GM18498 (cell line): ENCODE data around the gene CIB4.
"Not testable (repeated sequence)": the region's sequence is repeated elsewhere in the genome, so short reads cannot be mapped to it uniquely, and the experiment has no call there.

Source experiments
- ATAC-seq: cut with Tn5 transposase; IDR thresholded peaks from one replicate; pipeline ENCODE4 v1.9.1; 2021; ENCODE audit warnings: mild to moderate bottlenecking, moderate library complexity; ENCODE audit not compliant: unreplicated experiment

The CIB4 gene

GRCh38 chr2:26668041-26668440 lies 26.9 kb upstream of the CIB4 start:
- no peak for ATAC-seq

DNA sequence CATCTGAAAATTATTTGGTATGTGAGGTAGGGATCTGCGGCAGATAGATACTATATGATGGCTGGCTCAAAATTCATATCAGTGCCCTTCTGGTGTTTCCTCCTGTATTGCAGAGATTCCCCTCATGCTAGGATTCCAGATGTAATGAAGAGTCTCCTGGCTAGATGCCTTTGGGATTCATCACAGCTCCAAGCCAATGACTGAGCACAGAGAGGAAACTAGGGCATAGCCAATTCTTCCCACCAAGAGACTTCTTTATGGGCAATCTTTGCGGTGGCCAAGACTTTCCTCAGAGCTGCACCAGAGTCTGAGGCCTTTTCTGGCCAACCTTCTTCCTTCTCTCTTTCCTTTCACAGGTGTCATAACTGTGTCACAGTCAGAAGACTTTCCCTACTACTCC lies 25.5 kb upstream of the CIB4 start:
- no peak for ATAC-seq

- ATAC-seq = not testable (repeated sequence)
These were observed 24.1 kb upstream of the CIB4 start for GRCh38 chr2:26665296-26665695.

DNA sequence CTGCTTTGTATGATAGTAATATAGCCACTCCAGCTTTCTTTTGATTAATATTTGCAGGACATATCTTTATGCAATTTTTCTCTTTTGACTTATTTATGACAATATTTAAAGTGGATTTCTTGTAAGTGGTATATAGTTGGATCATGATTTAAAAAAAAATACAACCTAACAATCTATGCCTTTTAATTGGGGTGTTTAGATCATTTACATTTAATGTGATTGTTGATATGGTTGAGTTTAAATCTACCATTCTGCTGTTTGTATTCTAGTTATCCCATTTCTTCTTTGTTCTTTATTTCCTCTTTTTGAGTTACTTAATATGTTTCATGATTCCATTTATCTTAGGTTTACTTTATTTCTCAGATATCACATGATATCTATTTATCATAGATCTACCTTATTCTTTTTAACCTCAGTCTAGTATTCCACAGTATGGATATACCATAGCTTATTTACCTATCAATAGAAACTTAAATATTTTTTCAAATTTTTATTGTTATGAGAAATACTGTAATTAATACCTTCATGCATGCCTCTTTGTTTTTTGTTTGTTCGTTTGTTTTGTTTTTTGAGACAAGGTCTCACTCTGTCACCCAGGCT lies 19.3 kb upstream of the CIB4 start:
- no peak for ATAC-seq

DNA sequence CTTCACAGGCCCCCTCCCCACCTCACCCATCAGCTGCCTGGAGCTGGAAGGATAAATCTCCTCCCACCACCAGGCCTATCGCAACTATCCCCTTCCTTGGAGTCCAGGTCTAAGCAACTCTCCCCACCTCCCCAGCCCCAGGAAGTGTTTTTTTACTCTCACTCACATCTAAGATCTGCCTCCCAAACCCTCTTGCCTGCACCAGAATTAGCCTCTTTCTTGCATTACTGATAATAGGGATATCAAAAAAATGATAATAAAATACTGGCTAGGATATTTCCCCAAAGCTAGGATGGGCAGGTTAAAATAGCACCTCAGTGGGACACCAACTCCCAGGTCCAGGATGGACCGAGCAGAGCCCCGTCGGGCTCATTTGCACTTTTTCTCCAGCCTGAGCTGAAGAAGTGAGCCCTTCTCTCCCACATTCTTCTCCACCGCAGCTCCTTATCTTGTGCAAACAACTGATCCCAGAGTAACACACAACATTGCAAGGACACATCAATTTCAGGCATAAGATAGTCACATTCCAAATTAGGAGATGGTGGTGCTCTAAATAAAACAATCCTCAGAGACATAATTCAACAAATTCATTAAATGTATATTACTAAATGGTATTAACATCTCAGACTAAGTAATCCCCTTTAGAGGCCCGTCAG lies 17.7 kb upstream of the CIB4 start:
- ATAC-seq = no peak

- no peak for ATAC-seq
These were observed 16.1 kb upstream of the CIB4 start for GRCh38 chr2:26657265-26657664.

GRCh38 chr2:26655611-26656195 lies 14.5 kb upstream of the CIB4 start:
- ATAC-seq = no peak

GRCh38 chr2:26655120-26655519 lies 14.0 kb upstream of the CIB4 start:
- ATAC-seq = not testable (repeated sequence)

DNA sequence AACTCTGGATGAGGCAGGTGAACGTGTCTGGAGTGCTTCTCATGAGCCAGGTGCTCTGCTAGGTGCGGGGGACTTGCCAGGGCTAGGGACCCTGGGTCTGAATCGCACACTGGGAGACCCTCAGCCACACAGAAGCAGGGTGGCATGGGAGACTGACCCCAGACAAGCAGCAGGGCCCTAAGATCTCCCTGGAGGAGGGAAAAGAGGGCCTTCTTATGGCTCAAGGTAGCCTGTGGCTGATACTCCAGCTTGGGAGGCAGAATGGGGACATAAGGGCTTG lies 12.8 kb upstream of the CIB4 start:
- ATAC-seq = no peak

DNA sequence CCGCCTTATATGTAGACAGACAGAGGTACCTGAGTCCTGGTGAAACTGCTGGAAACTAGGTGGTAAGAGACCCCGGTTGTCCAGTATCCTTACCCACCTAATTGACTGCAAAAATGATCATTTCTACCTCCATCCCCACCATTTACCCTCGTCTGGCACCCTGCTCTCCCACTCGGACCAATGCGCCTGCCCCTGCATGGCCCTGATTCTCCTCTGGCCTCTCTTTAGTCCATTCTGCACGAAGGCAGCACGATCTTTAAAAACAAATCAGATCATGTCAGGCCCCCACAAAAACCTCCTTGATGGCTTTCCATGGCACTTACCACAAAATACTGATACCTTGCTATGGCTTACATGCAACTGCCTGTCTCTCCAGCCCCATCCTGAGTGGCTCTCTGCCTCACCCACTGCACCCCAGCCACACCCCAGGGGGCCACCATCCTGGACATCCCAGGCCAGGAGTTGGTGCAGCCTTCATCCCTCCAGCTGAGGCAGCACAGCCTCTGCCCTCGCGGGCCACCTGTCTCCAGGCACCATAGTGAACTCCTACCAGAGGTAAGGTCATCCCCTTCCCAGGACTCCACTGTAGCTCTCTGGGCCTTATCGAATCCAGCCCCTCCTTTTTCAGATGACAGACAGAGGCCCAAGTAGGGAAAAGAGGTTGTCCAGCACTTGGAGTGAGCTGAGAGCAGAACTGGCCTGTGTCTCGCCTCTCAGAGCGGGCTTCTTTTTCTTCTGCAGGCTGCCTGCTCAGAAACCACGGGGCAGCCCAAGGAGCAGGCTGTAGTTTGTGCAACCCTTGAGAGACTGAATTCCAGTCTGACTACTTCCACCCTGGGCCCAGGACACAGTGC lies 12.3 kb upstream of the CIB4 start:
- no peak for ATAC-seq

DNA sequence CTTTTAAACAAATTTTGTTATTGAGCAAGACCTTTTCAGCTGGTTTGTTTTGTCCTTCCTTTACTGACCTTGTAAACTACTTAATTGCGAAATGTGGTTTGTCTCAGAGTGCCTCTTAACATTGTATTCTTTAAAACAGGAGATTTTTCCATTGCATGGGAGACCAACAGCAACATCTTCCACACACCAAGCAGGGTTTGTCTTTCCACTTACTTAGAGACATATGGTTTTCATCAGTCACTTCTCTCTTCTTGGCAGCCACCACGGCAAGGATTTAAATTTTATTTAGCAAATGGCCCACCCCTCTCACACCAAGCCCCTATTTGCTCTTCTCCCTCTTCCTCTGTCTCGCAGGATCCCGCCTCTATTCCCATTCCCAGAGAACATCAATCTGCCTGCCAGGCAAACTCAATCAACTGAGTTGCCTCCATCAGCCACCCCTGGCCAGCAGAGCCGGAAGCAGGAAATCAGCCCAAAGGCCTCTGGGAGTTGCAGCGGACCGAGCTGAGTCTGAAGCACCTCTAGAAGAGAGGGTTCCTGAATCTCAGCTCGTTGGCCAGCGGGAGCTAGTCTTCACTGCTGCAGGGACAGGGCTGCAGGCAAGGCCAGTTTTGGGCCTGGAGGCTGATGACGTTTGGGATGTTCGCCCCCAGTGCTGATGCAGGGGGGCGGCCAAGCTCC lies 11.3 kb upstream of the CIB4 start:
- no peak for ATAC-seq

GRCh38 chr2:26651799-26652198 lies 10.6 kb upstream of the CIB4 start:
- ATAC-seq = no peak

- ATAC-seq = no peak
These were observed 10.3 kb upstream of the CIB4 start for GRCh38 chr2:26651470-26651771.

DNA sequence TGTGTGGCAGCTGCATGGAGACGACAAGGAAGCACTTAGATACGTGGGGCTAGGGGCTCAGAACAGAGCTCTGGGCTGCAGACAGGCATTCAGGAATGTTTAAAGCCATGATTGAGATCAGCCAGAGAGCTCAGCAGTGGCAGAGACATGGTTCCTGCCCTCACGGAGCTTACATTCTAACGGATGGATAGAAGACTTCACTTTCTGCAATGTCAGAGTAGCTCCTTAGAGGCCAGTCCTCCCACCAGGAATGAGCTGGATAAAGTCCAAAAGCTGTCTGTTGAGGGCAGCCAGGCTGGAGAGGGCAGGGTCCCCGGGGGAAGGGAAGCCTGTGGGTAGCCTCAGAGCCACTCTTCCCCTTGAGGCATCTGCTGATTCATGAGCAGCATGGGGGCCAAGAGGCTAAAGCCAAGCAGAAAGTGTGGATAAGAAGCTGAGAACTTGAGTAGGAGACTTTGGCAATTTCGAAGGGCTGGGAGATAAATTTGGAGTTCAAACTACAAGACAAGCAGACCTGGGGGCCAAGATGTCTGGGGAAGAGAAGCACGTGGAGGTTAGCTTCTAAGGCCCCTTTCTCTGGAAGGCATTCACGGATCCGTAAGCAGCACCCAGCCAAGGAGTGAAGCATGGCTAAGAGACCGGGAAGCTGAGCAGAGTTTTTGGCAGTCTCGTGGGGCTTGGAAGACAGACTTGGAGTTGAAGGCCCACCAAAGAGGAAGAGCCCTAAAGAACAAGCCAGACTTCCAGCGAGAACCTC lies 9.7 kb upstream of the CIB4 start:
- ATAC-seq = no peak

DNA sequence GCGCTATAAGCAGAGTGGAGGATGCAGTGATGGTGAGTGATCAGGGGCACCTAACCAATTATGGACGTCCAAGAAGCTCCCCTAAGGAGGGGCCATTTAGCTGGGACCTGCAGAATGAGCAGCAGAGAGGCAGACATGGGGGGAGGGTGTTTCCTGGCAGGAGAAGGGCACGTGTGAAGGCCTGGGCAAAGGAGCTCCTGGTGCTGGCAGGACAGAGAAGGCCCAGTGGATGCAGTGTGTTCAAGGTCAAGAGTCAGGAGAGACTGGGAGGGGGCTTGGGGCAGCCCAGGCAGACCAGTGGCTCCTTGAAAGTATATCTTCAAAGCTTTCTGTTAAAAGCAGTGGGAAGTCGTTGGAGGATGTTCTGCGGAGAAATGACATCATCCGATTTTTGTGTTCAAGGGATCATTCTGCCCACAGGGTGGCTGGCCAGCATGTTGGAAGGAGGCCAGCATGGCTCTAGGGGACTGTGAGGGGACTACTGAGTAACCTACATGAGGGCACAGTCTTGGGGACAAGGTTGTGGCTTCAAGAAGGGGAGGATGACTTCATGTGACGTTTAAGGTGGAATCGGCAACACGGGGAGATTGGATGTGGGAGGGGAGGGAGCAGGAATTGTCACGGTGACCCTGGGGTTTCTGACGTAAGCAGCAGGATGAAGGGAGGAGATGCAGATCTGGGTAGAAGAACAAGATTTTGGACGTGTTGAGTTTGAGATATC lies 9.0 kb upstream of the CIB4 start:
- ATAC-seq = no peak

DNA sequence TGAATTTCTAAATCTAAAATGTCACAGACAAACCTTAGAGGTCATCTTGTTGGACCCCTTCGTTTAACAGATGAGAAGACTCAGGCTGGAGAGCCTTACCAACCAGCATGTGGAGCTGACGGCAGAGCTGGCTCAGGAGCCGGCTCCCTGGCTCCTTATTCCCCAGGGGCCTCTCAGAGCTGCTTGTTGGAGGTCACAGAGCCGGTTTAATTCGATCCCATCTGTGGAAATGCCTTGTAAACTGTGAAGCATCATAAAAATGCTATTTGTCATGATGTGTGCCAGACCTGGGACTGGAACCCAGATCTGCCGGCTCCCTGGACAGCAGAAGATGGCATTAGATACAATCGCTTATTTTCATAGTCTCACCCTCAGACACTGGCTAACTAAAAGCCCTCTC lies 8.2 kb upstream of the CIB4 start:
- no peak for ATAC-seq

- no peak for ATAC-seq
These were observed 7.3 kb upstream of the CIB4 start for GRCh38 chr2:26648516-26648915.

DNA sequence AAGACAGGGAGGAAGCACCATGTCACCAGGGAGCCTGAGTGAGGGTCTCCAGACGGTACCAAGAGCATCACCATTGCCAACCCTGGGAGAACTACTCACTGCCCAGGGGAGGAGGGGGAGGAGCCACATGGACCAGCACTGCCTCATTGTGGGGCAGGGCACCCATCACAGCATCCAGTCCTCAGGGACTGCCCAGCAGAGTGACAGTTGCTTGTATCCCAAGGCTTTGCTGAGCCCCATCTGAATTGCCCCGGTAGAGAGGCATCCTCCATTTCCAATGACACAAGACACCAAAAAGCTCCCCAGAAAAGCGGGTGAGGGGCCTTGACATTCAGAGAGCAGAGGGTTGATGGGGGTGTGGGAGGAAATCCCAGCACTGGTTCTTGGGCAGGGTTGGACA lies 6.8 kb upstream of the CIB4 start:
- no peak for ATAC-seq

- ATAC-seq = no peak
These were observed 6.0 kb upstream of the CIB4 start for GRCh38 chr2:26646986-26647672.

- ATAC-seq = no peak
These were observed 4.6 kb upstream of the CIB4 start for GRCh38 chr2:26645762-26646161.
